Activated T-helper 1 cell treated with anti-CD3 and anti-CD28 coated beads, Interleukin-12 subunit alpha, Interleukin-12 subunit beta, Interleukin-2, Interleukin-4 antibody, amounts not matched to agents 30 ng/mL and 10 ng/mL and 1 ng/mL, durations not matched to agents 14 hours and 24 hours and 36 hours (primary cell): ENCODE measurements around the gene SYNPR. TPM values are rescaled to one million over a fixed set of nuclear protein-coding genes. Genes with fewer than 3 reads are reported as not detected.

ENCODE experiments used
- DNase-seq: peaks from one replicate; pipeline ENCODE4 v3.0.0; 2021; ENCODE audit warnings: low spot score
- H3K27ac Mint-ChIP-seq: one replicate; pipeline ENCODE4 v1.8.0; 2021; ENCODE audit warnings: mild to moderate bottlenecking, mixed read lengths
- H3K27me3 Mint-ChIP-seq: one replicate; pipeline ENCODE4 v1.8.0; 2022; ENCODE audit warnings: mild to moderate bottlenecking, moderate library complexity, mixed read lengths; ENCODE audit not compliant: insufficient read depth
- H3K36me3 Mint-ChIP-seq: one replicate; pipeline ENCODE4 v1.8.0; 2021; ENCODE audit warnings: low read depth, mixed read lengths
- H3K4me1 Mint-ChIP-seq: one replicate; pipeline ENCODE4 v1.8.0; 2021; ENCODE audit warnings: low read depth, mixed read lengths
- H3K4me3 Mint-ChIP-seq: one replicate; pipeline ENCODE4 v1.8.0; 2021; ENCODE audit warnings: mild to moderate bottlenecking, moderate library complexity, mixed read lengths
- H3K9me3 Mint-ChIP-seq: one replicate; pipeline ENCODE4 v1.8.0; 2021; ENCODE audit warnings: mixed read lengths
- intact Hi-C: fragments of 100-400 bp; cut with micrococcal nuclease; formaldehyde crosslinking; loops from one replicate; pipeline ENCODE4 v1.15.1; 2024
- total RNA-seq: library from RNA; stranded (reverse); gene quantifications from 2 replicates; pipeline ENCODE4 v1.2.3, GENCODE V29; 2022

The SYNPR gene
- total RNA-seq, 1 donor from 2014 or later: not detected

GRCh38 chr3:63561879-63562278 is 283.8 kb downstream of the SYNPR start:
- Mint-ChIP-seq H3K9me3 (no peaks in the 10 kb centered on the region), H3K36me3 (no peaks in the 10 kb centered on the region), H3K4me3 (no peak overlapping the region), H3K27ac (no peak overlapping the region), H3K27me3 (no peaks in the 10 kb centered on the region), H3K4me1 (no peaks in the 10 kb centered on the region)
- intact Hi-C loops: no loop called here
- DNase-seq: no peak

GRCh38 chr3:63562323-63562722 is 284.2 kb downstream of the SYNPR start:
- Mint-ChIP-seq H3K36me3 (no peaks in the 10 kb centered on the region), H3K27me3 (no peaks in the 10 kb centered on the region), H3K4me1 (no peaks in the 10 kb centered on the region), H3K4me3 (no peak overlapping the region), H3K27ac (no peak overlapping the region), H3K9me3 (no peaks in the 10 kb centered on the region)
- no peak for DNase-seq
- intact Hi-C loops: no loop called here

- no peaks in the 10 kb centered on the region for H3K27me3 Mint-ChIP-seq
- H3K9me3 Mint-ChIP-seq: no peaks in the 10 kb centered on the region
- no peaks in the 10 kb centered on the region for H3K36me3 Mint-ChIP-seq
- DNase-seq: no peak
- no peak overlapping the region for H3K27ac Mint-ChIP-seq
- H3K4me1 Mint-ChIP-seq: no peaks in the 10 kb centered on the region
- no peak overlapping the region for H3K4me3 Mint-ChIP-seq
- intact Hi-C loops: no loop called here
These were observed 285.5 kb downstream of the SYNPR start for GRCh38 chr3:63563572-63563971.

GRCh38 chr3:63565220-63565619 is 287.1 kb downstream of the SYNPR start:
- Mint-ChIP-seq H3K27ac (no peak overlapping the region), H3K4me3 (no peak overlapping the region), H3K9me3 (no peaks in the 10 kb centered on the region), H3K4me1 (no peaks in the 10 kb centered on the region), H3K36me3 (no peaks in the 10 kb centered on the region), H3K27me3 (no peaks in the 10 kb centered on the region)
- DNase-seq: no peak
- intact Hi-C loops: no loop called here

GRCh38 chr3:63571682-63572081 is 293.6 kb downstream of the SYNPR start:
- H3K4me1 Mint-ChIP-seq: no peaks in the 10 kb centered on the region
- no peaks in the 10 kb centered on the region for H3K27me3 Mint-ChIP-seq
- no peak for DNase-seq
- no peaks in the 10 kb centered on the region for H3K9me3 Mint-ChIP-seq
- no peak overlapping the region for H3K27ac Mint-ChIP-seq
- H3K36me3 Mint-ChIP-seq: no peaks in the 10 kb centered on the region
- no peak overlapping the region for H3K4me3 Mint-ChIP-seq
- intact Hi-C loops: no loop called here

GRCh38 chr3:63576846-63577245 is 298.7 kb downstream of the SYNPR start:
- Mint-ChIP-seq H3K27me3 (no peaks in the 10 kb centered on the region), H3K27ac (no peak overlapping the region)
- intact Hi-C loops: no loop called here

GRCh38 chr3:63578858-63579257 is 300.8 kb downstream of the SYNPR start:
- no peaks in the 10 kb centered on the region for H3K27me3 Mint-ChIP-seq
- no peaks in the 10 kb centered on the region for H3K4me1 Mint-ChIP-seq
- DNase-seq: no peak
- no peaks in the 10 kb centered on the region for H3K36me3 Mint-ChIP-seq
- H3K27ac Mint-ChIP-seq: no peak overlapping the region
- intact Hi-C loops: no loop called here
- H3K4me3 Mint-ChIP-seq: no peak overlapping the region
- no peaks in the 10 kb centered on the region for H3K9me3 Mint-ChIP-seq

More at GRCh38 chr3:63576846-63577245, 298.7 kb downstream of the SYNPR start:
- Mint-ChIP-seq H3K9me3 (no peaks in the 10 kb centered on the region), H3K36me3 (no peaks in the 10 kb centered on the region), H3K4me3 (no peak overlapping the region), H3K4me1 (no peaks in the 10 kb centered on the region)
- no peak for DNase-seq

GRCh38 chr3:63580151-63580550 is 302.0 kb downstream of the SYNPR start:
- no peak overlapping the region for H3K4me3 Mint-ChIP-seq
- no peak overlapping the region for H3K27ac Mint-ChIP-seq
- intact Hi-C loops: no loop called here
- H3K36me3 Mint-ChIP-seq: no peaks in the 10 kb centered on the region
- no peaks in the 10 kb centered on the region for H3K4me1 Mint-ChIP-seq
- H3K9me3 Mint-ChIP-seq: no peaks in the 10 kb centered on the region
- no peak for DNase-seq
- H3K27me3 Mint-ChIP-seq: no peaks in the 10 kb centered on the region

- Mint-ChIP-seq H3K4me1 (no peaks in the 10 kb centered on the region), H3K27me3 (no peaks in the 10 kb centered on the region), H3K36me3 (no peaks in the 10 kb centered on the region), H3K27ac (no peak overlapping the region), H3K4me3 (no peak overlapping the region), H3K9me3 (no peaks in the 10 kb centered on the region)
- DNase-seq: no peak
- intact Hi-C loops: no loop called here
These were observed 304.9 kb downstream of the SYNPR start for GRCh38 chr3:63582943-63583500.

GRCh38 chr3:63584681-63585080 is 306.6 kb downstream of the SYNPR start:
- H3K9me3 Mint-ChIP-seq: peaks cover 5% of the 10 kb centered on the region
- H3K4me3 Mint-ChIP-seq: no peak overlapping the region
- H3K27me3 Mint-ChIP-seq: no peaks in the 10 kb centered on the region
- no peak overlapping the region for H3K27ac Mint-ChIP-seq
- H3K36me3 Mint-ChIP-seq: no peaks in the 10 kb centered on the region
- H3K4me1 Mint-ChIP-seq: no peaks in the 10 kb centered on the region
- no peak for DNase-seq
- intact Hi-C loops: no loop called here

GRCh38 chr3:63585927-63586326 is 307.8 kb downstream of the SYNPR start:
- Mint-ChIP-seq H3K4me3 (no peak overlapping the region), H3K27ac (no peak overlapping the region), H3K9me3 (peaks cover 5% of the 10 kb centered on the region), H3K27me3 (no peaks in the 10 kb centered on the region), H3K4me1 (no peaks in the 10 kb centered on the region), H3K36me3 (no peaks in the 10 kb centered on the region)
- DNase-seq: no peak
- intact Hi-C loops: no loop called here

GRCh38 chr3:63588895-63589294 is 310.8 kb downstream of the SYNPR start:
- no peaks in the 10 kb centered on the region for H3K4me1 Mint-ChIP-seq
- H3K4me3 Mint-ChIP-seq: no peak overlapping the region
- no peaks in the 10 kb centered on the region for H3K27me3 Mint-ChIP-seq
- intact Hi-C loops: no loop called here
- no peak overlapping the region for H3K27ac Mint-ChIP-seq
- no peak for DNase-seq
- H3K9me3 Mint-ChIP-seq: peaks cover 5% of the 10 kb centered on the region
- H3K36me3 Mint-ChIP-seq: no peaks in the 10 kb centered on the region

- intact Hi-C loops: no loop called here
- peaks cover 2% of the 10 kb centered on the region for H3K9me3 Mint-ChIP-seq
- no peak overlapping the region for H3K4me3 Mint-ChIP-seq
- no peak for DNase-seq
- no peaks in the 10 kb centered on the region for H3K36me3 Mint-ChIP-seq
- H3K27ac Mint-ChIP-seq: no peak overlapping the region
- no peaks in the 10 kb centered on the region for H3K27me3 Mint-ChIP-seq
- H3K4me1 Mint-ChIP-seq: no peaks in the 10 kb centered on the region
These were observed 315.7 kb downstream of the SYNPR start for GRCh38 chr3:63593779-63594178.

- no peaks in the 10 kb centered on the region for H3K36me3 Mint-ChIP-seq
- no peak overlapping the region for H3K4me3 Mint-ChIP-seq
- H3K27ac Mint-ChIP-seq: no peak overlapping the region
- H3K4me1 Mint-ChIP-seq: no peaks in the 10 kb centered on the region
- intact Hi-C loops: no loop called here
- H3K9me3 Mint-ChIP-seq: no peaks in the 10 kb centered on the region
- no peaks in the 10 kb centered on the region for H3K27me3 Mint-ChIP-seq
- DNase-seq: no peak
These were observed 317.1 kb downstream of the SYNPR start for GRCh38 chr3:63595221-63595620.
